ENCODE data around the gene AMMECR1L. TPM values are rescaled to one million over a fixed set of nuclear protein-coding genes. Genes with fewer than 3 reads are reported as not detected.
"Not testable (repeated sequence)": the region's sequence is repeated elsewhere in the genome, so short reads cannot be mapped to it uniquely, and the experiment has no call there.

The AMMECR1L gene
- total and polyA plus RNA-seq, 8 donors: 13.6 to 26.3 (median 24.5) TPM

- TF ChIP-seq CTCF (IDR thresholded peaks at IDR 0.05): no peak
- Histone ChIP-seq H3K9me3 (no peaks in the 10 kb centered on the region), H3K27ac (no peak overlapping the region), H3K27me3 (no peaks in the 10 kb centered on the region), H3K36me3 (peaks cover 0 to 44% of the 10 kb centered on the region in 2 donors), H3K4me1 (no peaks in the 10 kb centered on the region), H3K4me3 (no peak overlapping the region)
- ATAC-seq (no peak), DNase-seq (no peak)
- intact Hi-C loops (cut with DNase I): no loop called here
Observed at GRCh38 chr2:127843677-127844076, 42.1 kb downstream of the AMMECR1L start.

- no peak for TF ChIP-seq CTCF (IDR thresholded peaks at IDR 0.05)
- H3K27me3 ChIP-seq: no peaks in the 10 kb centered on the region
- H3K4me3 ChIP-seq: no peak overlapping the region
- H3K4me1 ChIP-seq: no peaks in the 10 kb centered on the region
- peak in 1 of 4 donors; percentile 76 for DNase-seq
- H3K9me3 ChIP-seq: no peaks in the 10 kb centered on the region
- ATAC-seq: no peak
- intact Hi-C loops (cut with DNase I): no loop called here
- no peak overlapping the region for H3K27ac ChIP-seq
- peaks cover 0 to 23% of the 10 kb centered on the region in 2 donors for H3K36me3 ChIP-seq
Observed at GRCh38 chr2:127841466-127842178, 44.1 kb downstream of the AMMECR1L start.

- no peaks in the 10 kb centered on the region for H3K27me3 ChIP-seq
- no peak for TF ChIP-seq CTCF (IDR thresholded peaks at IDR 0.05)
- H3K27ac ChIP-seq: no peak overlapping the region
- peaks cover 0 to 16% of the 10 kb centered on the region in 2 donors for H3K36me3 ChIP-seq
- no peak for ATAC-seq
- no peaks in the 10 kb centered on the region for H3K4me1 ChIP-seq
- H3K9me3 ChIP-seq: no peaks in the 10 kb centered on the region
- intact Hi-C loops (cut with DNase I): no loop called here
- H3K4me3 ChIP-seq: no peak overlapping the region
- no peak for DNase-seq
Observed at GRCh38 chr2:127840893-127841292, 44.9 kb downstream of the AMMECR1L start.

GRCh38 chr2:127834951-127835350, 50.8 kb downstream of the AMMECR1L start:
- intact Hi-C loops (cut with DNase I): no loop called here
- no peak for TF ChIP-seq CTCF (IDR thresholded peaks at IDR 0.05)
- ATAC-seq: no peak
- peak in 2 of 4 donors; percentile 37 to 53 for DNase-seq
- no peak overlapping the region for H3K4me3 ChIP-seq
- H3K36me3 ChIP-seq: no peaks in the 10 kb centered on the region
- no peak overlapping the region for H3K27ac ChIP-seq
- H3K4me1 ChIP-seq: peaks cover 0 to 7% of the 10 kb centered on the region in 2 donors
- no peaks in the 10 kb centered on the region for H3K27me3 ChIP-seq
- H3K9me3 ChIP-seq: no peaks in the 10 kb centered on the region

GRCh38 chr2:127829845-127830246, 55.9 kb downstream of the AMMECR1L start:
- H3K4me3 ChIP-seq: no peak overlapping the region
- intact Hi-C loops (cut with DNase I): no loop called here
- H3K27ac ChIP-seq: peak overlapping the region in 1 of 2 donors; percentile 5
- H3K27me3 ChIP-seq: no peaks in the 10 kb centered on the region
- no peaks in the 10 kb centered on the region for H3K36me3 ChIP-seq
- H3K4me1 ChIP-seq: peaks cover 0 to 12% of the 10 kb centered on the region in 2 donors
- ATAC-seq (peak; percentile 85), DNase-seq (peak in 1 of 4 donors; percentile 40)
- peaks cover 0 to 14% of the 10 kb centered on the region in 2 donors for H3K9me3 ChIP-seq
- no peak for TF ChIP-seq CTCF (IDR thresholded peaks at IDR 0.05)

GRCh38 chr2:127826708-127827107, 59.0 kb downstream of the AMMECR1L start:
- ATAC-seq; H3K36me3 ChIP-seq; DNase-seq; H3K27ac ChIP-seq; H3K4me3 ChIP-seq; intact Hi-C loops (cut with DNase I); H3K27me3 ChIP-seq: not testable (repeated sequence)
- peaks cover 0 to 12% of the 10 kb centered on the region in 2 donors for H3K4me1 ChIP-seq
- peaks cover 0 to 18% of the 10 kb centered on the region in 2 donors for H3K9me3 ChIP-seq
